Uterus (tissue), 2 donors: Measurements from ENCODE around the gene DCBLD1.

Experiments used
- POLR2A ChIP-seq, 2 donors: fragments of 450-650 bp; IDR thresholded peaks; one replicate each; pipeline ENCODE4 v1.6.1; 2016; ENCODE audit warnings: antibody characterized with exemption in 2 of 2, mild to moderate bottlenecking in 1 of 2, moderate library complexity in 1 of 2
- TF ChIP-seq, protein P1 (sequence below), 4 experiments: fragments of 200-600 bp in 2 of 4; fragments of 450-650 bp in 2 of 4; sonication (generic) in 2 of 4; IDR thresholded peaks; one replicate each; pipeline ENCODE4 v1.5.1; 2016 to 2019; ENCODE audit warnings: antibody characterized with exemption in 4 of 4, mild to moderate bottlenecking in 2 of 4, moderate library complexity in 1 of 4

DNA sequence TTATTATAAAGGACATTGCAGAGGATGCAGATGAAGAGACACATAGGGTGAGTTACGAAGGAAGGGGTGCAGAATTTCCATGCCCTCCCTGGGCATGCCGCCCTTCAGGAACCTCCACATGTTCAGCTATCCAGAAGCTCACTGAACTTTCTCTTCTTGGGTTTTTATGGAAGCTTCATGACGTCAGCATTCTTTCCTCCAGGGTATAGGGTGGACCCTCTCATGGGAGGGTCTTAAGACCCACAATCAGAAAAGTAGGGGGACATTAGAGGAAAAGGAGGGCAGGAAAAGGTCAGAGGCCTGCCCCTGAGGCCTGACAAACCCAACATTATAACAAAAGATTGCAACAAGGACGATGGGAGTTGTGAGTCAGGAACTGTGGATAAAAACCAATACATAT is 14.6 kb upstream of the DCBLD1 start:
- no peak for TF ChIP-seq POLR2A (IDR thresholded peaks at IDR 0.05)
- TF ChIP-seq, protein P1, sequence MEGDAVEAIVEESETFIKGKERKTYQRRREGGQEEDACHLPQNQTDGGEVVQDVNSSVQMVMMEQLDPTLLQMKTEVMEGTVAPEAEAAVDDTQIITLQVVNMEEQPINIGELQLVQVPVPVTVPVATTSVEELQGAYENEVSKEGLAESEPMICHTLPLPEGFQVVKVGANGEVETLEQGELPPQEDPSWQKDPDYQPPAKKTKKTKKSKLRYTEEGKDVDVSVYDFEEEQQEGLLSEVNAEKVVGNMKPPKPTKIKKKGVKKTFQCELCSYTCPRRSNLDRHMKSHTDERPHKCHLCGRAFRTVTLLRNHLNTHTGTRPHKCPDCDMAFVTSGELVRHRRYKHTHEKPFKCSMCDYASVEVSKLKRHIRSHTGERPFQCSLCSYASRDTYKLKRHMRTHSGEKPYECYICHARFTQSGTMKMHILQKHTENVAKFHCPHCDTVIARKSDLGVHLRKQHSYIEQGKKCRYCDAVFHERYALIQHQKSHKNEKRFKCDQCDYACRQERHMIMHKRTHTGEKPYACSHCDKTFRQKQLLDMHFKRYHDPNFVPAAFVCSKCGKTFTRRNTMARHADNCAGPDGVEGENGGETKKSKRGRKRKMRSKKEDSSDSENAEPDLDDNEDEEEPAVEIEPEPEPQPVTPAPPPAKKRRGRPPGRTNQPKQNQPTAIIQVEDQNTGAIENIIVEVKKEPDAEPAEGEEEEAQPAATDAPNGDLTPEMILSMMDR (IDR thresholded peaks at IDR 0.05): no peak
